GM21529 (cell line): ENCODE measurements around the gene LRP11.
"Not testable (repeated sequence)": the region's sequence is repeated elsewhere in the genome, so short reads cannot be mapped to it uniquely, and the experiment has no call there.

Source experiments
- ATAC-seq: cut with Tn5 transposase; IDR thresholded peaks from one replicate; pipeline ENCODE4 v1.9.1; 2021; ENCODE audit not compliant: unreplicated experiment

Gene LRP11

DNA sequence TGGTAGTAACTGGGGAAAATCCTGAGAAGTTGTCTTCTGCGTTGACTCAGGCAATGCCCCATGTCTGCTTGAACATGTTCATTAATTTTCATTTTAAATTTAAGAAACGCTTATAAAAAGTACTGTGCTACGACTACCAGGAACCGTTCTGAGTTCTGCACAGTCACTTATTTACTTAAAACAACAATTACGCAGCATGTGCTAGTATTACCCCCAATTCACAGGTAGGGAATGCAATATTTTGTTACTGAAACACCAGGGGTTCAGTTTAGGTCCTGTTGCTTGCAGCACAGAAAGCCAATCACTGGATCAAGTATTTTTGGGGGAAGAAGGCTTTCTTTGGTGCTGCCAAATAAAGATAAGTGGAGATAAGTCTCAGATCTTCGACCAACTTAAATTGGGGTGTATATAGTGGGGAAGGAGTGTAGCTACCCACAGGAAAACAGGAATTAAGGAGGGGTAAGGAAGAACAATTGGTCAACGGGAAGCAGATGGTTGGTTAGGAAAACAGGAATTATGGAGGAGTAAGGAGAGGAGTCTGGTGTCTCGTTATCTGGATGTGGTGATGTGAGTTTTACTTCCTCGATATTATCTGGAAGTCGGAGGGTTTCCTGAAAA, 5.2 kb upstream of the LRP11 start:
- no peak for ATAC-seq

GRCh38 chr6:149867876-149868640, 3.9 kb upstream of the LRP11 start:
- no peak for ATAC-seq

DNA sequence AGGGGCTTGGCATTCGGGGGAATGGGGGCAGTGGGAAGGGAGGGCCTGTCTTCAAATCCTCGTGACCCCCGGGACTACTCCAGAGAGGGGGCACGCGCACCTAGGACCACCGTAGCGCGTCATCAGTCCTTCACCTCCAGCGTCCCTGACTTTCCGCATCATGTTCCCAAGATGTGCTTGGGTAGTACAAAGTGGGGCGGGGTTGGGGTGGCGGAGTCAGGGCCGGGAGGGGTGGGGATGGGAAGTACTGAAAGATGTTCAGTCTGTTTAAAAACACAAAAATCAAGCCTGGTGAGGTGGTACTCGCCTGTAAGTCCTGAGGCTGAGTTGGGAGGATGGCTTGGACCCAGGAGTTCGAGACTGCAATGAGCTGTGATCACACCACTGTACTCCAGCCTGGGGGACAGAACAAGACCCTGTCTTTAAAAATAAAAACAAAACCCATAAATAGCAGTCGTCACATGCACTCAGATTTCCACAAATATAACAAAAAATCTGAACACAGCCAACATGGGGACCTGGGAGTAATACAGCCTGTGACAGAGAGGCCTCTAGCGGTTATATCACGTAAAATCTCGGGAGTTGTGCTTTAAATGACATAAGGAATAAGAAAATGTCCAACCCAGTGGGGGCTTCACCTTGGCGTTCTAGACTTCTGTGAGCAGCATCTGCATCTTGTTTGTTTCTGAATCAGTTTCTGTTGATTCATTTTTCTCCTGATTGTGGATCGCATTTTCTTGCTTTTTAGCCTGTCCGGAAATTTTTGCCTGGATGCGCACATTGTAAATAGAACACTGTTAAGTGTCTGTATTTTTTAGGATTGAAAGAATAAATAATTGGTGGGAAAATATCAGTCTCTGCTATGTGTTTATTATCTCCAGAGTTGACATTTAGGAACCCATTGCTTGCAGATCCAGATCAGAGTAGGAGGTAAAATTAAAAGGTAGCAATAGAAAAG, 698 bp upstream of the LRP11 start:
- no peak for ATAC-seq

DNA sequence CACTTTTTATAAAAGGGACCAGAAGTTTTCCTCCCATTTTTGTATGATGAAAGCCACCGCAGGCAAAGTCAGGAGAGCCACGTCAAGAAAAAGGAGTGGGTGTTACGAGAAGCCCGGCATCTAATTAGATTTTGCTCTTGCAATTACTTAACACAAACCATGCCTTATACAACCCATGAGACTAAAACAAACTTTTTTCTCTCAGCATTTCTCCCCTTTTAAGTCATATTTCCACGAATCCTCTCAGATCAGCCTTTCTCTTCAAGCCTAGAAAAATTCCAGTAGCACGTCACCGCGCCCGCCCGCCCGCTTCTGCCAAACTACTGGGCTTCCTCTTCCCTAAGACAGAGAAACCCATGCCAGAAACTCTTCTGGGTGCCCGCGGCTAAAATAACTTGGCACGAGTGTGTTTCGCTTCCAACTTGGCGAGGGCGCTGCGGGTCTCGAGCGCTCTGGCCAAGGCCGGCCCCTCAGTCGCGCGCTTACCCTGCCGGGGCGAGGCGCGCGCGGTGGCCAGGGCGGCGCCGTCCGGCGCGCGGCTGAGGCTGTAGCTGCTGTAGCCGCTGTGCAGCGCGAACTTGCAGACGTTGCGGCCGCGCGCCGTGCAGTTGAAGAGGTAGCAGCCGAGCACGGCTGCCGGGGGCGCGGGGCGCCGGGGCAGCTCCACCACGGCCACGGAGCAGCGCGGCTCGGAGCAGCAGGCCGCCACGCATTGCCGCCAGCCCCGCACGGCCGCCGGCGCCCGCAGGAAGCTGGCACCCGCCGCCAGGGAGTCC, 1.0 kb downstream of the LRP11 start:
- ATAC-seq = peak; percentile 34

- not testable (repeated sequence) for ATAC-seq
Measured at GRCh38 chr6:149862424-149862738, 1.8 kb downstream of the LRP11 start.

DNA sequence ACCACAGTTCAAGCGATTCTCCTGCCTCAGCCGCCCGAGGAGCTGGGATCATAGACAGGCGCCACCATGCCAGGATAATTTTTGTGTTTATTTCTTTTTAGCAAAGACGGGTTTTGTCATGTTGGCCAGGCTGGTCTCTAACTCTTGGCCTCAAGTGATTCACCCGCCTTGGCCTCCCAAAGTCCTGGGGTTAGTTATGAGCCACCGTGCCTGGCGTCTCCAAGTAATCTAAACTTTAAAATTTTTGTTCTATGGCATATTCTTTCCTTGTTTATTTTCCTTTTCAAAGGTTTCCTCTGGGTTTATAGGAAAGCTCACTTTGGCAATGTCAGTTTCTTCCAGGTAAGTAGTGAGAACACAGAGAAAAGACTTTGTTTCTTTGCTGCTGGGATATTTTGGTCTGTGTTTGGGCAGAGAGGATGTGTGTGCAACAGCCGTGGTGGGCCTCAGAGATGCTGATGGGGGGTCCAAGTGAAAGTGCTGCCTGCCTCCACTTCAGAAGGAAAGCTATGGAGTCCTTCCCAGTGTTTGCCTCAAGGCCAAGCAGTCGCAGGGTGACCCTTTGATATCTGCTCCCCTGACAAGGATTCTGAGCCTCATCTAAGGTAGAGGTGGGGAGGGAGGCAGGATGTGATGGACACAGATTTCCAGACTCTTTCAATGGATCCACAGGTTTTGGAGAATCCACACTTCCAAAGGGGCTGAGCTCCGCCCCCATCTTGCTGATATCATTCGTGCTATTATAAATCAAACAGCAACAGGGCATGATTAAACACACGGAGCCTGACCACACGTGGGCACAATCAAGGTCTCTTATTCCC, 2.3 kb downstream of the LRP11 start:
- no peak for ATAC-seq

GRCh38 chr6:149860834-149861602, 3.1 kb downstream of the LRP11 start:
- ATAC-seq = no peak

DNA sequence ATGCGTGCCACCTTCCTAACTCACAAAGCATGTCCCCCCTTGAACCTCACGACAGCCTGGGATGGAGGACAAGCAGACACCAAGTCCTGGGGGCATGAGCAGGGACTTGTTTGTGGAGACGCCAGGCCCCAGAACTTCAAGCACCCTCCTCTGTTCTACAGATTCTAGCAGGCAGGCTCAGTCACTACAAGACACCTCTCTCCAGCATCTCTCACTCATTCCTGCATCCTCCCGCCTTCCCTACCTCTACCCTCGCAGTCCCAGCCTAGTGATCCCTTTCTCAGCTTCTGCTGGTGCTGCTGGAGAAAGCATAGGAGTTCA, 3.7 kb downstream of the LRP11 start:
- ATAC-seq = no peak

GRCh38 chr6:149859938-149860337, 4.2 kb downstream of the LRP11 start:
- ATAC-seq = no peak

GRCh38 chr6:149859368-149859767, 4.8 kb downstream of the LRP11 start:
- ATAC-seq = no peak

- no peak for ATAC-seq
Measured at GRCh38 chr6:149857541-149857940, 6.6 kb downstream of the LRP11 start.

GRCh38 chr6:149856256-149856994, 7.7 kb downstream of the LRP11 start:
- no peak for ATAC-seq

GRCh38 chr6:149855741-149856140, 8.4 kb downstream of the LRP11 start:
- no peak for ATAC-seq

- no peak for ATAC-seq
Measured at GRCh38 chr6:149855040-149855654, 9.0 kb downstream of the LRP11 start.

GRCh38 chr6:149854532-149854931, 9.6 kb downstream of the LRP11 start:
- ATAC-seq = no peak

- not testable (repeated sequence) for ATAC-seq
Measured at GRCh38 chr6:149854017-149854416, 10.1 kb downstream of the LRP11 start.

- ATAC-seq = no peak
Measured at GRCh38 chr6:149852881-149853280, 11.3 kb downstream of the LRP11 start.

- ATAC-seq = no peak
Measured at GRCh38 chr6:149852180-149852579, 12.0 kb downstream of the LRP11 start.
